IPS DF 4.7 (cell line): ENCODE data around the gene SLC25A41.

Experiments used
- DNase-seq: peaks from one replicate; pipeline ENCODE4 v3.0.0-alpha.2; 2013; ENCODE audit warnings: low spot score; ENCODE audit errors: extremely low read depth

Gene SLC25A41

DNA sequence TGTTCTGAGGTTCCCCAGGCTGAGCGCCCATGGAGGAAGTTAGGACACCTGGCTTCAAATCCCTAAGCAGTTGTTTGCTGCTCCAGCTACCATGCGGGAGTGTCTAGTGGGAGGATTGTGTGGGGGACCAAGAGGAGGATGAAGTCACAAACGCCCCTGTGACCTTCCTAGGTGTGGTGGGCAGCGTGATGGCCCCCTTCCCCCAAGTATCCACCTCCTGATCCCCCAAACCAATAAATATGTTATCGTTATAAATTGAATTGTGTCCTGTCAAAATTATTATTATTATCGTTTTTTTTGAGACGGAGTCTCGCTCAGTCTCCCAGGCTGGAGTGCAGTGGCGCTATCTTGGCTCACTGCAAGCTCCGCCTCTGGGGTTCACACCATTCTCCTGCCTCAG lies at the start of gene SLC25A41:
Gene SLC25A41 (minus strand): TSS at position 101 of the 400 bp plus-strand sequence. CDS start 70 bp downstream, at position 31.
- no peak for DNase-seq

DNA sequence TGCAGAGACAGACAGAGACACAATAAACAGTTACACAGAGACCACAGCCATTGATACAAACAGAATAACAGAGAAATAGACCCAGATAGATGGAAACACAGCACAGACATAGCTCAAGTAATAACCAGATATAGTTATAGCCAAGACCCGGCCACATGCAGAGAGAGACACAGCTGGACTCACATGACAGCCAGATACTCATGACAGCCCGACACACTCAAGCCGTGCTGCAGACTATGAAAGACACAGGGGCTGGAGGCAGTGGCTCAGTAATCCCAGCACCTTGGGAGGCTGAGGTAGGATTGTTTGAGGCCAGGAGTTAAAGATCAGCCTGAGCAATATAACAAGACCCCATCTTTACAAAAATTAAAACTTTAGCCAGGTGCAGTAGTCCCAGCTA lies 49.7 kb upstream of the SLC25A41 start:
- no peak for DNase-seq

DNA sequence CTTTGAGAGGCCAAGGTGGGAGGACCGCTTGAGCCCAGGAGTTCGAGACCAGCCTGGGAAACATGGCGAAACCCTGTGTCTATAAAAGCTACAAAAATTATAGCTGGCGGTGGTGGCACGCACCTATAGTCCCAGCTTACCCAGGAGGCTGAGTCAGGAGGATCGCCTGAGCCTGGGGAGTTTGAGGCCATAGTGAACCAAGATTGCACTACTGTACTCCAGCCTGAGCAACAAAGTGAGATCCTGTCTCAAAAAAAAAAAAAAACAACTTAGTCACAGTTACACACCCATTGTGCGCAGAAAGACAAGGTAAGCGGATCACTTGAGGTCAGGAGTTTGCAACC lies 48.8 kb upstream of the SLC25A41 start:
- no peak for DNase-seq

DNA sequence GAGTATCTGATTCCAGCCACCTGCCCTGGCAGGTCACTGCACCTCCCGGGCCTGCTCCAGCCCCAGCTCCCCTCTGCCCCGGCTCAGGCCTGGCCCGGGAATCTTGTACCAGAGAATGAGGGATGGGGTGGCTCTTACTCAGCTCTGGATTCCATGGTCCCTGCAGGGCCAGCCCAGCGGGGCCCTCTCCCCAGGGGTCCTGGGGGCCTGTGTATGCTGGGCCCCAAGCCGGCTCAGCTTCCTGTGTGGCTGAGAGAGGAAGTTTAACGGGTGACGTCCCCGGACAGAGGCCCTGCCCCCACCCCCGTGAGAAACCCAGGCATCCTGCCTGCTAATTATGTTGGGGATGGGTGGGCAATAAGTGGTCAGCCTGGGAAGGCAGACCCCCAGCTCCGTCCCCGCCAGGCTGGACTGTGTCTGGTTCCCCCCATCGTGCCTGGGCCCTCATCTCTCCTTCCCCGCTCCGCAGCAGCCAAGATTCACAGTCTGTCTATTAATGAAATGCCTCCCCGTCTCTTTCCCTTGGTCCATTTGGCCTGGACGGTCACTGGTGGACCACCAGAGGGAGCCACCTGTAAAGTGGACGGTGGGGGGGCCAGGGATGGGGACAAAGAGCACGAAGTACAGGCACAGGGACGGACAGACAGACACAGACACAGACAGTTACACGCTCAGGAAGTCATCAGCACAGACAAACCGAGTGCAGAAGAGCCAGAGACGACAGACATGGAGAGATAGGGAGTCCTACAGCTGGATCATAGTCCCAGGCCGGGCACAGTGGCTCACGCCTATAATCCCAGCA lies 48.2 kb upstream of the SLC25A41 start, which contains the start of gene DENND1C:
Gene DENND1C (minus strand): TSS at position 247 of the 802 bp plus-strand sequence. CDS start 92 bp downstream, at position 155.
- no peak for DNase-seq

DNA sequence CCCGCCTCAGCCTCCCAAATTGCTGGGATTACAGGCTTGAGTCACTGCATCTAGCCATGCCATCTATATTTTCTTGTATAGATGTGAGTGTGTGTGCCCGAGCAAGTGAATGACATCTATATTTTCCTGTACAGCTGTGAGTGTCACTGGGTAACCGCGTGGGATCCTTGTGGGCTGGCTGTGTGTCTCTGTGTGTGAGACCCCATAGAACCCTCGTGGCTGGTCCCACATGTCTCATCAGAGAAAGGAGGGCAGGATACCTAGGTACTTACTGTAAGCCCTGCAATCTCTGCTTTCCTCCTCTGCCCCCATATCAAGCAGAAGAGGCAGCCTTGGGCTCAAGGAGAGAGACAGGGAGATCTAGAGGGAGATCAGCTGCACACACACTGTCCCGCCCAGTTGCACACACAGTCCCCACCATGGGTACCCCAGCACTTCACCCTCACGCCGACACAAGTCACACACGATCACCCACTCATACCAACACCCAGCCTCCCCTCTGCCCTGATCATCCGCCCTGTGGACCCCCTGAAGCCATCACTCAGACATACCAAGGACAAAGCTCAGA lies 47.4 kb upstream of the SLC25A41 start:
- no peak for DNase-seq

DNA sequence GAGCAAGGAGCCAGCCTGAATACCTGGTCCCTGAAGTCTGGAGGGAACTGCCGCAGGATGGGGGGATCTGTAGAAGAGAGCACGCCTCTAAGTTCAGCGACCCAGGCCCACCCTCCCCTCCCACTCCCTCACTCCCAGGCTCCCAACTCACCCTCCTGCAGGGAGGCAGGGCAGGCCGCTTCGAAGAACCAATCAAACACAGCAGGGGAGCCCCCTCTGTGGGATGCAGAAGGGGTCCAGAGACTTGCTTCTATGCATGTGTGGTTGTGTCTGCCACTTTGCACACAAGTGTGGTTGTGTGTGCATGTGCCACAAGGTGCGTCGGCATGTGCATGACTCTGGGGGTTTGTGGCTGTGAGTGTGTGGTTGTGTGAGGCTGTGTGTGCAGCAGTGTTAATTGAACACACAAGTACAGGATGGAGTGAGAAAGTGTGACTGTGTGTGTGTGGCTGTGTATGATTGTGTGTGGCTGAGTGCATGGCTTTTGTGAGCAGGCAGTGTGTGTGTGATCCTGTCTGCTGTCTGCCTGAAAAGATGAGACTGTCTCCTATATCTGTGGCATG lies 46.4 kb upstream of the SLC25A41 start:
- no peak for DNase-seq

DNA sequence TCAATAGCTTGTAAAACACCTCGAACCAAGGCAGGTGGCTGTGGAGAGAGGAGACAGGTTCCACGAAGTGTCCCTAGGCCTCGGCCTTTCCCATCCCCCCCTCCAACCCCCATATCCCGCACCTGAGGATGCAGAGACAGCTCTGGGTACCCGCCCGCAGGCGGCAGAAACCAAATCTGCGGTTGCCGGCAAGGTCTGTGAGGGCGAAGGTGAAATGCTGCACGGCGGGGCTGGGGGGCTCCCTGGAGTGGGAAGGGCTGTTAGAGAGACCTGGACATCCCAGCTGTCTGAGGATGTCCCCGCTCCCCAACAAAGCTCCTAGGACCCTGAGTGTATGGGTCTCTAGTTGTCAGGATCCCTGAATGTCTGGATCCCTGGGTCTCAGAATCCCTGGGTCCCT lies 45.3 kb upstream of the SLC25A41 start:
- no peak for DNase-seq

DNA sequence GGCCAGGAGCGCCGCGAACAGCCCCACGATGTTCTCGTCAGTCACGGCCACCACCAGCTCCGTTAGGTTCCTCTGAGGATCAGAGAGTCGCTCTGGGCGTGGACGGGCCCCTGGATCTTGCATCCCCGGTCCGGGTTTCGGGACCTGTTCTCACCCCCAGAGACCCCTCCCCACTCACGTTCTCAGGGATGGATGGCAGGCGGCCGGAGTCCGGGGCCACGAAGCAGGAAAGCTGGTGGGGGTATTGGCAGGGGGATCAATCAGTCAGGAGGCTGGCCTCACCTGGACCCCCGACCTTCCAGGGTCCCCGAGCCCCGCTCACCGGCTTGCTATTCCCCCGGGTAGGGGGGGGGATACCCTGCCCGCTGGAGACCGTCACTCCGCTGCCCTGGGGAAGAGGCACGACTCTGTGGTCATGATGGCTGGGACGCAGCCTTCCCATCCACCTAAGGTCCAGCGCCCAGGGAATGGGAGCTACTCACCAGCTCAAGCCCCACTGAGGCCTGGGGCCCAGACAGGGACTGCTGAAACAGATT lies 43.4 kb upstream of the SLC25A41 start:
- no peak for DNase-seq

DNA sequence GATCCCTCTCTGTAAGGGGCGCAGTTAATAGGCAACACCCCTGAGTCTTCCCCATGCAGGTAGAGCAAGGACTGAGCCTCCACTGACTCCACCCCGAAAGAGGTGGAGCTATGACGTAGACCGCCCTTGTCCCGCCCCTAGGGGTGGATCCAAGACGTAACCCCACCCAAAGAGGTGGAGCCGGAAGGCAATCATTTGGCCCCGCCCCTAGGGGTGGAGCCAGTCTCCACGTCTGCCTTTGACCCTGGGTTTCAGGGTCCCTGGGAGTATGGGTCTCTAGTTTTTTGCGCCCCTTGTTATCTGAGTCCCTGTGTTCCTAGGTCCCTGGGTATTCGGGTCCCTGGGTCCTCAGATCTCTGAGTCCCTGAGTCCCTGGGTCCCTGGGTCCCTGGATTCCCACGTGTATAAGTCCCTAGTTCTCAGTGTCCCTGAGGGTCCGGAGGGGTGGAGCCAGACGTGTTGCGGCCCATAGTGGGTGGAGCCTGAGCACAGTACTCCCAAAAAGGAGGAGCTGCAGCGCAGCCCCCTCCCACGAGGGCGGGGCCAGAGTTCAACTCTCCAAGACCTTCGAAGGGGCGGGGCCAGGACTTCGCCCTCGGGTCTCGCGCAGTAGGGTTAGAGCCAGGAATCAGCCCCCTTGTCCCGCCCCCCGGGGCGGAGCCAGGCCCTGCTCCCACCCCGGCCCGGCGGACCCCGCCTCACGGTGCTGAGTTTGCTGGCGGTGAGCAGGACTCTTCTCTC lies 42.8 kb upstream of the SLC25A41 start:
- DNase-seq = peak; percentile 78

DNA sequence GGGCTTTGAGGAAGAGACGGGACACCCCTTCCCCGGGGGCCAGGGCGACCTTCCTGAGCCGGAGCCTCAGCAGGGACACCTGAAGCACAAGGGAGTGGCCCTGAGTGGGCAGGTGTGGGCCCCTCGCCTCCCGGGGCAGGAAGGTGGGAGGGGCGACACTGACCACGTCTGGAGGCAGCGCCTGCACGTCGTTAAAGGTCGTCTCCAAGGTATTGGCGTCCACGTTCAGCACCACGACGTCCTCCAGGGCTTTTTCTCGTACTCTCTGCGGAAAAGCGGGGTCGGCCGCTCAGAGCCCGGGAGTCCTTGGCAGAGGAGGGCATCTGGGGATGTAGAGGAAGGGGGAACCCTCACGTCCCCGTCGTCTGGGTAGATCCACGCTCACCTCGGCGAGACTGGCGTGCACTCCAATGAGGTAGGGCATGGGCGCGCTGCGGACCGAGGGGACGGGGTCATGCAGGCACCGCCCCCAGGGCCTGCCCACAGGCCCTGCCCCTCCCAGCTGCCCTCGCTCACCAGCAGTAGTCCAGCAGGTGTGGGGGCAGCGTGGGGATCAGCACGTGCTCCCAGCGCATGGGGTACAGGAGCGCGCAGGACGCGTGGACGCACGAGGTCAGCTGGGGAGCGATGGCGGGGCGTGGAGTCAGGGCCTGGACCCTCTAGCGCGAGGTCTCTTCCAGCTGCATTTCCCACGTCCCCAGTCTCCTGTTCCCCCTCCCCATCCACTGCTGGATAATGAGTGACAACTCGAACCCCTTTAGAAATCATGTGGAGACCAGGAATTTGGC lies 42.0 kb upstream of the SLC25A41 start:
- DNase-seq = no peak

DNA sequence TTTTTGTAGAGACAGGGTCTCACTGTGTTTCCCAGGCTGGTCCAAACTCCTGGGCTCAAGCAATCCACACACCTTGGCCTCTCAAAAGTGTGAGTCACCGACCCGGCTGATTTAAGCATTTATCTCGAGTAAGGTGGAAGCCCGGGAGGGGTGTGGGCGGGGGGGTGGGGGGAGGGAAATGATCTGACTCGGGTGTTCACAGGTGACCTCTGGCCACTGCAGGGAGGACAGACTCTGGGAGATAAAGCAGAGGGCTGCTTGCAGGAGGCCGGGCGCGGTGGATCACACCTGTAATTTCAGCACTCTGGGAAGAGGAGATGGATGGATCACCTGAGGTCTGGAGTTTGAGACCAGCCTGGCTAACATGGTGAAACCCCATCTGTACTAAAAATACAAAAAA lies 40.1 kb upstream of the SLC25A41 start:
- DNase-seq = no peak

DNA sequence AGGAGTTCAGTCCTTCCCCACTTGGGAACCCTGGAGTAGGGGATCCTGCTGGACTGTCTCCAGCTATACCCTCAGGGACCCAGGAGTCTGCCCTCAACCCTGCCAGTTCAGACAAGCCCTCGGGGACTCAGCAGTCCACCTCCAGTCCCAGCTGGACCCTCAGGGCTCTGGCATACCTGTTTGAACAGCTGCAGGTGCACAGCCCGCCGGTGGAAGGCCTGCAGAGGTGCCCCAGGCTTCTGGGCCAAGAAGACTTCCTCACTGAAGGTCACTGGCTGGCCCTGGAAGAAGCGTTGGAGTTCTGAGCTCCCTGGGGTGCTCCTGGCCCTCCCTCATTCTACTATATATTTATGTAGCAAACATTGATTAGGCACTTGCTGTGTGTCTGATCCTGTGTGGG lies 39.1 kb upstream of the SLC25A41 start:
- DNase-seq = no peak

DNA sequence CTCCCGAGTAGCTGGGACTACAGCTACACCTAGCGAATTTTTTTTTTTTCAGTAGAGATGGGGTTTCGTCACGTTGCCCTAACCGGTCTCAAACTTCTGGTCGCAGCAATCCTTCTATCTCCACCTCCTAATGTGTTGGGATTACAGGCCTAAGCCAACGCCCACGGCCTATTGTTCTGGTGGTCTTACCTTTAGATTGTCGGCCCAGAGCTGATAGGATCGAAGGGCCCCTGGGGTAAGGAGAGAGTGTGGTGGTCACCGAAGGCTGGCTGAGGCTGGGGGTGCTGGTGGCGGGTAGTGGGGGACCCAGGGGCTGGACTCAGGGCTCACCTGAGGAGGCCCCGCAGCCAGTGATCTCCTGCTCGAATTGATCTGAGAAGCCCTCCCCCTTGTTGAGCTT lies 37.5 kb upstream of the SLC25A41 start:
- no peak for DNase-seq

DNA sequence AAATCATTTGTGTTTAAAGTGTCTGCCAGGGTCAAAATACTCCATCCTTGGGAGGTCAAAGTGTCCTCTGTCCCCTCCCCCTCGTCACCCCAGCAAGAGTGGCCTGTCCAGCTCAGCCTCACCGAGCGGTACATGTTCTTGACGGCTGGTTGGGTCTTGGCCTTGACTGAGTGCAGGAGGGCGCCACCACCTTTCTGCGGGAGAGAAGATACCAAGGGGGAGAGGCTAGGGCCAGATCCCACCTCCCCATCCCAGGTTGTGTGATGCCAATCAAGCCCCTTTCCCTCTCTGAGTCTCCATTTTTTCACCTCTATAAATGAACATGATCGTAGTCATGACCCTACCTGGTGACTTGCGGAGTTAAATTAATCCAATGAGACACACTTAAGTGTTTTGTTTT lies 36.6 kb upstream of the SLC25A41 start:
- DNase-seq = no peak

DNA sequence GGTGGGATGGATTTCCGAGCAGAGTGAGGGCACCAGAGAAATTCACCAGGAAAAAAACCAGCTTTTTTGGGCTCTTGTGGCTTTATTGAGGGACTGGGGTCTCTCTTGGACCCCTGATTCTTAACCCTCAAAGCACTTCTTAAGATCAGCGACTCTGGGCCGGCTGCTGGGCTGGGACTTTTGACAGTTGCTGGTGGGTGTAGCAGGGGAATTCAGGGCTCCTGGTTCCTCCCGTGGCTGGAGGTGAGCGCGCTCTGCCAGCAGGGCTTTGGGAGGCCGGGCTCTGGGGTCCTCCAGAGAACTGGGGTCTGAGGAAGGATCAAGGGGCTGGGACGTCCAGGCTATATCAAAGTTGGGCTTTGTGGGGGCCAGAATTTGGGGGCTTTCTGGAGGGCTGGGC lies 33.8 kb upstream of the SLC25A41 start:
- DNase-seq = no peak

DNA sequence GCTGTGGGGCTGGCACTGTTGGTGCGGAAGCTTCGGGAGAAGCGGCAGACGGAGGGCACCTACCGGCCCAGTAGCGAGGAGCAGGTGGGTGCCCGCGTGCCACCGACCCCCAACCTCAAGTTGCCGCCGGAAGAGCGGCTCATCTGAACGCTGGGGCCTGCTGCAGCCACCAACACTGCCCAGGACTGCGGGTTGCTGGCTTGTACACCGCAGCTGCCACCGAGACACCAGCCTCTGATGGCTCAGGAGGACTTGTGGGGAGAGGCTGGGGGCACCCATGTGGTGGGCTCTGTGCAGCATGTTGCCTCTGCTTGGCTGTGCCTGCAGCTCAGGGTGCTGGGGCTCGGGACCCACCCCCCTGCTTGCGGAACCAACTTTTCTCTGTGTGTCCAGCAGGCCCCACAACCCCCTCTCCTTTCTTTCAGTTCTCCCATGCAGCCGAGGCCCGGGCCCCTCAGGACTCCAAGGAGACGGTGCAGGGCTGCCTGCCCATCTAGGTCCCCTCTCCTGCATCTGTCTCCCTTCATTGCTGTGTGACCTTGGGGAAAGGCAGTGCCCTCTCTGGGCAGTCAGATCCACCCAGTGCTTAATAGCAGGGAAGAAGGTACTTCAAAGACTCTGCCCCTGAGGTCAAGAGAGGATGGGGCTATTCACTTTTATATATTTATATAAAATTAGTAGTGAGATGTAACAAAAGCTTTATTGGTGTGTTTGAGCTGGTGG lies 33.1 kb upstream of the SLC25A41 start:
- no peak for DNase-seq

DNA sequence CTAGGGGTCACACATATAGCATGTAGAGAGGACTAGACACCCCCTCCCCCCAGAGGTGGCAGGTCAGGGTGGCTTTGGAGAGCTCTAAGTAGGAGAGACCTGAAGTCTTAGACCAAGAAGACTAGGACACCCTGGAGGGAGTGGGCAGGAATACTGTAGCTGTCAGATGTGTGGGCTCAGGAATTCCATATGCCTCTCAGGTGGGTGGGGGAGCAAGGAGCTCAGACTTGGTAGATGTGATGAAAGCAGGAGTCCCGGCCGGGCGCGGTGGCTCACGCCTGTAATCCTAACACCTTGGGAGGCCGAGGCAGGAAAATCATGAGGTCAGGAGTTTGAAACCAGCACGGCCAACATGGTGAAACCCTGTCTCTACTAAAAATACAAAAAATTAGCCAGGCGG lies 32.1 kb upstream of the SLC25A41 start:
- no peak for DNase-seq

DNA sequence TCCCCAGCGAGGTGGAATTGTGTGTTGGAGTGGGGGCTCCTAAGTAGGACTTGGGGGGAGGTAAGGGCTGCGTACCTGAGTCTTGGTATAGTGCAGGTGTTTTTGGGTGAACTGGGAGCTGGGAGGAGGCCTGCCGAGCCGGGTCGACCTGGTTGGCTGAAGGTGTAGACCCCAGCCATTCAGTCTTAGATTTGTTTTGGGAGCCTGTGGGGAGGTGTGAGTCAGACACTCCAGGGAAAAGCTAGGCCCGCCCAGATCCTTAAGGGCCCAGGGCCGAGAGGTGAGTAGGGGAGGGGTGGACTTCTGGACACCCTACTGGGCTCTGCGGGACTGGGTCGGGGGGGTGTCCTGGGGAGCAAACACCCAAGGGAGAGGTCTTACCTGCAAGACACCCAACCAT lies 31.4 kb upstream of the SLC25A41 start:
- DNase-seq = no peak

DNA sequence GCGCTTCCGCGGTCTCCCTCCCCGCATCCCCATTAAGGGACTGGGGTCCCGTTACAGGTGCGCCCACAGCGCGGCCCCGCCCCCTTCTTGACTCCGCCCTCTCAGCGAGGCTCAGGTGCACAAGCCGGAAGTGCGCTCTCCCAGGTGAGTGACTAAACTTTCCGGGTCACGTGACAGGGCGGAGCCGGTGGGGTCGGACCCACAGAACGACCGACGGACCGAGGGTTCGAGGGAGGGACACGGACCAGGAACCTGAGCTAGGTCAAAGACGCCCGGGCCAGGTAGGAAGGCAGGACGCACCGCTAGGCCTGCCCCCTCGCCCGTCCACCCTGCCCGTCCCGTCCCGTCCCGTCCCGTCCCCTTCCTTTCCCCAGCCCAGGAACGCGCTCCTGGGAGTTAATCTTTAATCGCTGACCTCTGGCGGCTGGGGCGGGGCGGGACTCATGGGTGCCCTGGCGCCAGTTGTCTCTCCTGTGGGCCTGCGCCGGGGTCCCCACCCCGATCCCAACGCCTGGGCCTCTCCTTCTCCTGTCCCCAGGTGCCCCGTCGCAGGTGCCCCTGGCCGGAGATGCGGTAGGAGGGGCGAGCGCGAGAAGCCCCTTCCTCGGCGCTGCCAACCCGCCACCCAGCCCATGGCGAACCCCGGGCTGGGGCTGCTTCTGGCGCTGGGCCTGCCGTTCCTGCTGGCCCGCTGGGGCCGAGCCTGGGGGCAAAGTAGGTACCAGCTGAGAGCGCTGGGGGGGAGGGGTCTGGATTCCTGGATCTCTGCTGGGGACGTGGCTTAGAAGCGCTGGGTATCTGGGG lies 30.7 kb upstream of the SLC25A41 start, which contains the start of gene CRB3:
Gene CRB3 (plus strand): TSS at position 202 of the 804 bp plus-strand sequence. CDS start 431 bp downstream, at position 633.
- peak; percentile 87 for DNase-seq
